ENCODE data around the gene MOBP.

- TF ChIP-seq TAF1 (conservative IDR thresholded peaks at IDR 0.05) (no peak), GABPA (IDR thresholded peaks at IDR 0.05 in 1 of 2, conservative IDR thresholded peaks at IDR 0.05 in 1 of 2) (no peak), JUND (IDR thresholded peaks at IDR 0.05) (no peak), SP1 (IDR thresholded peaks at IDR 0.05) (no peak), RAD21 (IDR thresholded peaks at IDR 0.05) (no peak), RXRA (IDR thresholded peaks at IDR 0.05) (no peak)
- TF ChIP-seq, protein P1, sequence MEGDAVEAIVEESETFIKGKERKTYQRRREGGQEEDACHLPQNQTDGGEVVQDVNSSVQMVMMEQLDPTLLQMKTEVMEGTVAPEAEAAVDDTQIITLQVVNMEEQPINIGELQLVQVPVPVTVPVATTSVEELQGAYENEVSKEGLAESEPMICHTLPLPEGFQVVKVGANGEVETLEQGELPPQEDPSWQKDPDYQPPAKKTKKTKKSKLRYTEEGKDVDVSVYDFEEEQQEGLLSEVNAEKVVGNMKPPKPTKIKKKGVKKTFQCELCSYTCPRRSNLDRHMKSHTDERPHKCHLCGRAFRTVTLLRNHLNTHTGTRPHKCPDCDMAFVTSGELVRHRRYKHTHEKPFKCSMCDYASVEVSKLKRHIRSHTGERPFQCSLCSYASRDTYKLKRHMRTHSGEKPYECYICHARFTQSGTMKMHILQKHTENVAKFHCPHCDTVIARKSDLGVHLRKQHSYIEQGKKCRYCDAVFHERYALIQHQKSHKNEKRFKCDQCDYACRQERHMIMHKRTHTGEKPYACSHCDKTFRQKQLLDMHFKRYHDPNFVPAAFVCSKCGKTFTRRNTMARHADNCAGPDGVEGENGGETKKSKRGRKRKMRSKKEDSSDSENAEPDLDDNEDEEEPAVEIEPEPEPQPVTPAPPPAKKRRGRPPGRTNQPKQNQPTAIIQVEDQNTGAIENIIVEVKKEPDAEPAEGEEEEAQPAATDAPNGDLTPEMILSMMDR (IDR thresholded peaks at IDR 0.05; ENCODE audit: low read depth, low read length, missing input control), result no peak
- TF ChIP-seq, protein P2, sequence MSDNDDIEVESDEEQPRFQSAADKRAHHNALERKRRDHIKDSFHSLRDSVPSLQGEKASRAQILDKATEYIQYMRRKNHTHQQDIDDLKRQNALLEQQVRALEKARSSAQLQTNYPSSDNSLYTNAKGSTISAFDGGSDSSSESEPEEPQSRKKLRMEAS (IDR thresholded peaks at IDR 0.05), result no peak
- TF ChIP-seq, protein P3, sequence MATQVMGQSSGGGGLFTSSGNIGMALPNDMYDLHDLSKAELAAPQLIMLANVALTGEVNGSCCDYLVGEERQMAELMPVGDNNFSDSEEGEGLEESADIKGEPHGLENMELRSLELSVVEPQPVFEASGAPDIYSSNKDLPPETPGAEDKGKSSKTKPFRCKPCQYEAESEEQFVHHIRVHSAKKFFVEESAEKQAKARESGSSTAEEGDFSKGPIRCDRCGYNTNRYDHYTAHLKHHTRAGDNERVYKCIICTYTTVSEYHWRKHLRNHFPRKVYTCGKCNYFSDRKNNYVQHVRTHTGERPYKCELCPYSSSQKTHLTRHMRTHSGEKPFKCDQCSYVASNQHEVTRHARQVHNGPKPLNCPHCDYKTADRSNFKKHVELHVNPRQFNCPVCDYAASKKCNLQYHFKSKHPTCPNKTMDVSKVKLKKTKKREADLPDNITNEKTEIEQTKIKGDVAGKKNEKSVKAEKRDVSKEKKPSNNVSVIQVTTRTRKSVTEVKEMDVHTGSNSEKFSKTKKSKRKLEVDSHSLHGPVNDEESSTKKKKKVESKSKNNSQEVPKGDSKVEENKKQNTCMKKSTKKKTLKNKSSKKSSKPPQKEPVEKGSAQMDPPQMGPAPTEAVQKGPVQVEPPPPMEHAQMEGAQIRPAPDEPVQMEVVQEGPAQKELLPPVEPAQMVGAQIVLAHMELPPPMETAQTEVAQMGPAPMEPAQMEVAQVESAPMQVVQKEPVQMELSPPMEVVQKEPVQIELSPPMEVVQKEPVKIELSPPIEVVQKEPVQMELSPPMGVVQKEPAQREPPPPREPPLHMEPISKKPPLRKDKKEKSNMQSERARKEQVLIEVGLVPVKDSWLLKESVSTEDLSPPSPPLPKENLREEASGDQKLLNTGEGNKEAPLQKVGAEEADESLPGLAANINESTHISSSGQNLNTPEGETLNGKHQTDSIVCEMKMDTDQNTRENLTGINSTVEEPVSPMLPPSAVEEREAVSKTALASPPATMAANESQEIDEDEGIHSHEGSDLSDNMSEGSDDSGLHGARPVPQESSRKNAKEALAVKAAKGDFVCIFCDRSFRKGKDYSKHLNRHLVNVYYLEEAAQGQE (IDR thresholded peaks at IDR 0.05), result no peak
- TF ChIP-seq, protein P4, sequence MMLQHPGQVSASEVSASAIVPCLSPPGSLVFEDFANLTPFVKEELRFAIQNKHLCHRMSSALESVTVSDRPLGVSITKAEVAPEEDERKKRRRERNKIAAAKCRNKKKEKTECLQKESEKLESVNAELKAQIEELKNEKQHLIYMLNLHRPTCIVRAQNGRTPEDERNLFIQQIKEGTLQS (IDR thresholded peaks at IDR 0.05), result no peak
Observed at GRCh38 chr3:39423436-39423970, 44.0 kb upstream of the MOBP start.
